CD14-positive monocyte (primary cell): ENCODE measurements around the gene FBXL17. TPM values are rescaled to one million over a fixed set of nuclear protein-coding genes. Genes with fewer than 3 reads are reported as not detected.

Experiments used
- DNase-seq, 3 donors: peaks; one replicate each; pipeline ENCODE4 v3.0.0-alpha.2; 2011 to 2022
- H2AFZ ChIP-seq: 2 replicates; pipeline ENCODE4 v1.6.0; 2012; ENCODE audit warnings: mild to moderate bottlenecking, low read depth, low read length, inconsistent platforms; ENCODE audit not compliant: insufficient read depth, poor library complexity, severe bottlenecking
- H3K27ac ChIP-seq, 2 donors: 1 replicate in 1 of 2; 2 replicates in 1 of 2; pipeline ENCODE4 v1.5.1; 2012 to 2013; ENCODE audit warnings: low read length in 2 of 2, control low read depth in 1 of 2, inconsistent platforms in 1 of 2, low read depth in 1 of 2, mild to moderate bottlenecking in 1 of 2
- H3K27me3 ChIP-seq, 2 donors: one replicate each; pipeline versions ENCODE4 v1.6.0 to v1.6.1; 2011 to 2013; ENCODE audit warnings: low read length in 2 of 2; ENCODE audit not compliant: control insufficient read depth in 2 of 2, insufficient read depth in 2 of 2
- H3K36me3 ChIP-seq, 2 donors: replicated peaks in 1 of 2; 1 replicate in 1 of 2; 2 replicates in 1 of 2; pipeline versions ENCODE4 v1.5.1 to v1.6.1; 2012 to 2013; ENCODE audit warnings: low read length in 2 of 2, control low read depth in 1 of 2, inconsistent platforms in 1 of 2, mild to moderate bottlenecking in 1 of 2; ENCODE audit not compliant: insufficient read depth in 2 of 2, control insufficient read depth in 1 of 2
- H3K4me1 ChIP-seq, 2 donors: 1 replicate in 1 of 2; 2 replicates in 1 of 2; pipeline versions ENCODE4 v1.5.1 to v1.6.1; 2012 to 2013; ENCODE audit warnings: low read length in 2 of 2, control low read depth in 1 of 2, inconsistent platforms in 1 of 2, mild to moderate bottlenecking in 1 of 2, moderate library complexity in 1 of 2; ENCODE audit not compliant: insufficient read depth in 2 of 2, control insufficient read depth in 1 of 2
- H3K4me2 ChIP-seq: replicated peaks from 2 replicates; pipeline ENCODE3; 2012; ENCODE audit warnings: low read length, moderate library complexity, mild to moderate bottlenecking; ENCODE audit not compliant: poor library complexity, severe bottlenecking; ENCODE audit errors: extremely low read depth
- H3K4me3 ChIP-seq, 3 experiments: fragments of 200-600 bp in 1 of 3; sonication (generic) in 1 of 3; replicated peaks in 1 of 3; 1 replicate in 2 of 3; 2 replicates in 1 of 3; pipeline ENCODE4 v1.5.1; 2011 to 2013; ENCODE audit warnings: low read length in 3 of 3, mild to moderate bottlenecking in 3 of 3, control low read depth in 2 of 3, low read depth in 2 of 3, inconsistent platforms in 1 of 3, moderate library complexity in 1 of 3
- H3K79me2 ChIP-seq: 2 replicates; pipeline ENCODE4 v1.6.0; 2012; ENCODE audit warnings: mild to moderate bottlenecking, control low read depth, inconsistent platforms, low read length, moderate library complexity; ENCODE audit not compliant: insufficient read depth
- H3K9ac ChIP-seq: 2 replicates; pipeline ENCODE4 v1.6.0; 2017; ENCODE audit warnings: low read length, mild to moderate bottlenecking; ENCODE audit not compliant: insufficient read depth, poor library complexity, severe bottlenecking
- H3K9me3 ChIP-seq, 2 donors: replicated peaks in 1 of 2; 1 replicate in 1 of 2; 2 replicates in 1 of 2; pipeline versions ENCODE4 v1.5.1 to v1.6.1; 2012 to 2013; ENCODE audit warnings: low read length in 2 of 2, control low read depth in 1 of 2; ENCODE audit not compliant: control insufficient read depth in 1 of 2, insufficient read depth in 1 of 2
- H4K20me1 ChIP-seq: 2 replicates; pipeline ENCODE4 v1.6.0; 2012; ENCODE audit warnings: mild to moderate bottlenecking, low read length, control low read depth, moderate library complexity; ENCODE audit not compliant: insufficient read depth
- H3K27ac Mint-ChIP-seq, 7 donors: one replicate each; pipeline ENCODE4 v1.8.0; 2020; ENCODE audit warnings: mild to moderate bottlenecking in 7 of 7, mixed read lengths in 7 of 7, moderate library complexity in 6 of 7, inconsistent platforms in 2 of 7
- H3K27me3 Mint-ChIP-seq, 3 donors: one replicate each; pipeline ENCODE4 v1.8.0; 2021 to 2022; ENCODE audit warnings: low read depth in 3 of 3, mild to moderate bottlenecking in 3 of 3, mixed read lengths in 3 of 3, moderate library complexity in 3 of 3, inconsistent platforms in 1 of 3
- H3K36me3 Mint-ChIP-seq, 2 donors: one replicate each; pipeline ENCODE4 v1.8.0; 2020; ENCODE audit warnings: mixed read lengths in 2 of 2, inconsistent platforms in 1 of 2, mild to moderate bottlenecking in 1 of 2
- H3K4me1 Mint-ChIP-seq: one replicate; pipeline ENCODE4 v1.8.0; 2020; ENCODE audit warnings: mild to moderate bottlenecking, mixed read lengths
- H3K4me3 Mint-ChIP-seq, 2 donors: one replicate each; pipeline ENCODE4 v1.8.0; 2020; ENCODE audit warnings: mild to moderate bottlenecking in 2 of 2, mixed read lengths in 2 of 2, moderate library complexity in 1 of 2
- H3K9me3 Mint-ChIP-seq, 7 donors: one replicate each; pipeline ENCODE4 v1.8.0; 2020 to 2022; ENCODE audit warnings: mixed read lengths in 7 of 7, mild to moderate bottlenecking in 6 of 7, moderate library complexity in 6 of 7, inconsistent platforms in 2 of 7
- CTCF ChIP-seq: fragments of 200-600 bp; IDR thresholded peaks from one replicate; pipeline ENCODE4 v1.8.0; 2022; ENCODE audit warnings: antibody characterized with exemption, mild to moderate bottlenecking
- WGBS: methylation state at CpG from one replicate; pipeline ENCODE4 v1.1.5; 2013; ENCODE audit warnings: missing lambda C conversion rate; ENCODE audit not compliant: insufficient coverage; 5-methylcytosine and 5-hydroxymethylcytosine counted together
- intact Hi-C, 2 donors: fragments of 100-400 bp; cut with micrococcal nuclease; formaldehyde crosslinking; loops; one replicate each; pipeline versions ENCODE4 v1.15.0 to v1.15.1; 2023
- polyA plus RNA-seq, 3 donors: library from polyadenylated mRNA; depleted of rRNA in 1 of 3; unstranded in 2 of 3; stranded (reverse) in 1 of 3; fragments of 300-500 nt in 2 of 3; fragments of >200 nt in 1 of 3; fragmentation: Illumina TruSeq in 2 of 3; gene quantifications; 1 replicate in 2 of 3; 2 replicates in 1 of 3; pipeline ENCODE4 v1.2.3, GENCODE V29; 2012 to 2021

FBXL17 gene
- polyA plus RNA-seq, 3 donors, result 1.5 to 6.6 (median 2.0) TPM

- Histone ChIP-seq H3K4me3 (no peak overlapping the region), H4K20me1 (no peaks in the 10 kb centered on the region), H3K27ac (no peak overlapping the region), H2AFZ (no peak overlapping the region), H3K36me3 (no peaks in the 10 kb centered on the region), H3K9ac (no peak overlapping the region), H3K27me3 (no peaks in the 10 kb centered on the region), H3K4me2 (no peak overlapping the region), H3K79me2 (no peaks in the 10 kb centered on the region), H3K9me3 (peaks cover 0 to 3% of the 10 kb centered on the region in 2 donors), H3K4me1 (no peaks in the 10 kb centered on the region)
- no peak for TF ChIP-seq CTCF
- Mint-ChIP-seq H3K27ac (no peak overlapping the region), H3K36me3 (peaks cover 0 to 5% of the 10 kb centered on the region in 2 donors), H3K4me3 (no peak overlapping the region), H3K4me1 (peaks cover 4% of the 10 kb centered on the region), H3K9me3 (peaks cover 0 to 3% (median 0%) of the 10 kb centered on the region in 7 donors), H3K27me3 (no peaks in the 10 kb centered on the region)
- no peak for DNase-seq
- intact Hi-C loops, result no loop called here
These were observed 84.8 kb downstream of the FBXL17 start for GRCh38 chr5:108297042-108297601.

GRCh38 chr5:108295578-108296368, 86.1 kb downstream of the FBXL17 start:
- H3K9ac ChIP-seq, result no peak overlapping the region
- H3K4me2 ChIP-seq, result no peak overlapping the region
- no CpG with 5 or more reads among the region's 2 CpGs for WGBS

More at GRCh38 chr5:108295578-108296368, 86.1 kb downstream of the FBXL17 start:
- Histone ChIP-seq H2AFZ (no peak overlapping the region), H4K20me1 (no peaks in the 10 kb centered on the region), H3K36me3 (no peaks in the 10 kb centered on the region), H3K27me3 (no peaks in the 10 kb centered on the region), H3K27ac (no peak overlapping the region), H3K9me3 (peaks cover 0 to 3% of the 10 kb centered on the region in 2 donors), H3K79me2 (no peaks in the 10 kb centered on the region), H3K4me3 (no peak overlapping the region), H3K4me1 (no peaks in the 10 kb centered on the region)
- Mint-ChIP-seq H3K36me3 (peaks cover 0 to 5% of the 10 kb centered on the region in 2 donors), H3K27ac (peak overlapping the region in 3 of 7 donors; percentile 28 to 42 (median 35)), H3K9me3 (peaks cover 0 to 3% (median 0%) of the 10 kb centered on the region in 7 donors), H3K4me3 (no peak overlapping the region), H3K4me1 (peaks cover 4% of the 10 kb centered on the region), H3K27me3 (no peaks in the 10 kb centered on the region)
- intact Hi-C loops, result no loop called here
- DNase-seq, result no peak
- TF ChIP-seq CTCF, result no peak
